Breast epithelium (tissue), 4 donors: ENCODE data around the gene RNF31. TPM values are rescaled to one million over a fixed set of nuclear protein-coding genes. Genes with fewer than 3 reads are reported as not detected.

Source experiments
- DNase-seq, 2 donors: peaks; one replicate each; pipeline ENCODE4 v3.0.0-alpha.2; 2019; ENCODE audit warnings: low spot score in 2 of 2
- H3K27ac ChIP-seq, 2 donors: fragments of 200-600 bp; sonication (generic) in 1 of 2; one replicate each; pipeline ENCODE4 v1.5.1; 2016 to 2019; ENCODE audit warnings: mild to moderate bottlenecking in 1 of 2
- H3K27me3 ChIP-seq, 2 donors: fragments of 200-600 bp; sonication (generic) in 1 of 2; one replicate each; pipeline versions ENCODE4 v1.5.1 to v1.6.0; 2017 to 2019; ENCODE audit warnings: control low read depth in 1 of 2, mild to moderate bottlenecking in 1 of 2
- H3K36me3 ChIP-seq: fragments of 200-600 bp; one replicate; pipeline ENCODE4 v1.5.1; 2019
- H3K4me1 ChIP-seq, 2 donors: fragments of 200-600 bp; sonication (generic); one replicate each; pipeline ENCODE4 v1.5.1; 2016 to 2019; ENCODE audit warnings: control low read depth in 1 of 2
- H3K4me3 ChIP-seq, 3 donors: fragments of 200-600 bp; sonication (generic); 1 replicate in 2 of 3; 2 replicates in 1 of 3; pipeline ENCODE4 v1.5.1; 2016 to 2019; ENCODE audit warnings: mild to moderate bottlenecking in 3 of 3, moderate library complexity in 2 of 3
- H3K9me3 ChIP-seq, 2 donors: fragments of 200-600 bp; sonication (generic) in 1 of 2; one replicate each; pipeline ENCODE4 v1.5.1; 2016 to 2019; ENCODE audit warnings: control low read depth in 1 of 2
- POLR2A ChIP-seq: fragments of 450-650 bp; IDR thresholded peaks from one replicate; pipeline ENCODE4 v1.6.1; 2016; ENCODE audit warnings: antibody characterized with exemption, mild to moderate bottlenecking, moderate library complexity
- POLR2AphosphoS5 ChIP-seq, 3 donors: sonication (generic); formaldehyde crosslinking; IDR thresholded peaks; one replicate each; pipeline ENCODE4 v1.6.1; 2017; ENCODE audit warnings: antibody characterized with exemption in 3 of 3
- intact Hi-C: fragments of 100-400 bp; cut with DNase I; formaldehyde crosslinking; loops from one replicate; pipeline ENCODE4 v1.15.1; 2023; ENCODE audit warnings: low total_unique reads
- total RNA-seq, 3 donors: library from RNA; depleted of rRNA; stranded (reverse); fragments of >200 nt; gene quantifications; one replicate each; pipeline ENCODE4 v1.1.0, GENCODE V29; 2016
- TF ChIP-seq, protein P1 (sequence below), 3 donors: fragments of 450-650 bp; IDR thresholded peaks; one replicate each; pipeline ENCODE4 v1.5.1; 2016 to 2017; ENCODE audit warnings: antibody characterized with exemption in 3 of 3, mild to moderate bottlenecking in 3 of 3, moderate library complexity in 3 of 3

Gene RNF31
- total RNA-seq, 3 donors from 2014 or later = 29.1 to 43.8 (median 41.0) TPM

DNA sequence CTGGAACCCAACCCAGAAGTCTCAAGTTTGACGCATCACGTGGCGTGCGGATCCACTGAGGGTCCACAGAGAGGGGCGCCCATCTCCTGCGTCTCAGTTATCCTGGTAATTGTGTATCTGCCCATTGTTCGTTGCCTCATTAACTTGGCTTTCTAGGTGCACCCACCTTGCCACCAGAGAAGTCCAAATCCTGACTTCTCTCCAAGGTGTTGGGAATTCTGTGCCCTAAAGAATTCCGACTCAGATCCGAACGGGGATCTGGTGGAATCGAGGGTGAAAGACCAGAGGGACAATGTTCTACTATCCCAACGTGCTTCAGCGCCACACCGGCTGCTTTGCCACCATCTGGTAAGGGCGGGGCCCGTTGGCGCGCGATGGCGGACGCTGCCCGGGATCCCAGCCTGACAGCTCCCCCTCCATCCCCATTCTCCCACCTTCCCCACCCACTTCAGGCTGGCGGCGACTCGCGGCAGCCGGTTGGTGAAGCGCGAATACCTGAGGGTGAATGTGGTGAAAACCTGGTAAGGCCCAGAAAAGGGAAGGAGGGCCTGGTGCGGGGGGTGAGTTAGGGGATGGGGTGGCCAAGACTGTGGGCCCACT is 25.1 kb downstream of the RNF31 start:
- Histone ChIP-seq H3K4me3 (peak overlapping the region in 2 of 3 donors; percentile 15 to 19), H3K36me3 (peaks cover 3% of the 10 kb centered on the region), H3K27ac (no peak overlapping the region), H3K9me3 (no peaks in the 10 kb centered on the region), H3K4me1 (no peaks in the 10 kb centered on the region), H3K27me3 (no peaks in the 10 kb centered on the region)
- DNase-seq = no peak
- intact Hi-C loops = no loop called here
- TF ChIP-seq POLR2AphosphoS5 (IDR thresholded peaks at IDR 0.05) (no peak), POLR2A (no peak)
- TF ChIP-seq, protein P1, sequence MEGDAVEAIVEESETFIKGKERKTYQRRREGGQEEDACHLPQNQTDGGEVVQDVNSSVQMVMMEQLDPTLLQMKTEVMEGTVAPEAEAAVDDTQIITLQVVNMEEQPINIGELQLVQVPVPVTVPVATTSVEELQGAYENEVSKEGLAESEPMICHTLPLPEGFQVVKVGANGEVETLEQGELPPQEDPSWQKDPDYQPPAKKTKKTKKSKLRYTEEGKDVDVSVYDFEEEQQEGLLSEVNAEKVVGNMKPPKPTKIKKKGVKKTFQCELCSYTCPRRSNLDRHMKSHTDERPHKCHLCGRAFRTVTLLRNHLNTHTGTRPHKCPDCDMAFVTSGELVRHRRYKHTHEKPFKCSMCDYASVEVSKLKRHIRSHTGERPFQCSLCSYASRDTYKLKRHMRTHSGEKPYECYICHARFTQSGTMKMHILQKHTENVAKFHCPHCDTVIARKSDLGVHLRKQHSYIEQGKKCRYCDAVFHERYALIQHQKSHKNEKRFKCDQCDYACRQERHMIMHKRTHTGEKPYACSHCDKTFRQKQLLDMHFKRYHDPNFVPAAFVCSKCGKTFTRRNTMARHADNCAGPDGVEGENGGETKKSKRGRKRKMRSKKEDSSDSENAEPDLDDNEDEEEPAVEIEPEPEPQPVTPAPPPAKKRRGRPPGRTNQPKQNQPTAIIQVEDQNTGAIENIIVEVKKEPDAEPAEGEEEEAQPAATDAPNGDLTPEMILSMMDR (IDR thresholded peaks at IDR 0.05) = no peak

DNA sequence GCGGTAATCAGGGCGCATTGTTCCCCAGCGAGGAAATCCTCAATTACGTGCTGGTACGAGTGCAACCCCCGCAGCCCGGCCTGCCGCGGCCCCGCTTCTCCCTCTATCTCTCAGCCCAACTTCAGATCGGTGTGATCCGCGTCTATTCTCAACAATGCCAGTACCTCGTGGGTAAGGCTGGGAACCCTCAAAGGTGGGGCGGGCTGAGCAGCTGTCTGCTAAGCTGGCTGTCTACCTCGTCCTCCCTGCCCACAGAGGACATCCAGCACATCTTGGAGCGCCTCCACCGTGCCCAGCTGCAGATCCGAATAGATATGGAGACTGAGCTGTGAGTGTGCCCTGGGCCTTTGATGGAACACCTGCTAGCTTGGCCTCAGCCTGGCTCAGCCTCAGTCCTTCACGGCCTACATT is 25.6 kb downstream of the RNF31 start:
- no peaks in the 10 kb centered on the region for H3K27me3 ChIP-seq
- H3K4me1 ChIP-seq = no peaks in the 10 kb centered on the region
- intact Hi-C loops = no loop called here
- DNase-seq = no peak
- H3K9me3 ChIP-seq = no peaks in the 10 kb centered on the region
- TF ChIP-seq, protein P1 (IDR thresholded peaks at IDR 0.05) = no peak
- TF ChIP-seq POLR2AphosphoS5 (IDR thresholded peaks at IDR 0.05) (no peak), POLR2A (no peak)
- no peak overlapping the region for H3K27ac ChIP-seq
- H3K36me3 ChIP-seq = peaks cover 3% of the 10 kb centered on the region
- H3K4me3 ChIP-seq = no peak overlapping the region

DNA sequence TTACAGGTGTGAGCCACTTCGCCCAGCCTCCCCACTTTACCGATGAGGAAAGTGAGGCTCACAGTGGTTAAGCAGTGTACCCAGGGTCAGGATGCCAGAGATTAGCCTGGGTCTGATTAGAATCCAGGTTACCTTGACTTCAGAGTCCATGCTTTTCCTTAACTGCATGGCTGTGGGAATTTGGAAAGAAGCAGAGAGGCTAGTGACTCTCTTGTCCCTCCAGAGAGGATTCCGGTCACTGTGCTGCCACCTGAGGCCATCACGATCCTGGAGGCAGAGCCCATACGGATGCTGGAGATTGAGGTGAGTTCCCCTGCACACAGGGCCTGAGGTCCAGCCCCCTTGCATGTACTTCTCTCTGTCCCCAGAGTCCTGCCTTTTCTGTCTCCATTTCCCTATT is 29.3 kb downstream of the RNF31 start:
- intact Hi-C loops = no loop called here
- H3K4me3 ChIP-seq = no peak overlapping the region
- no peak for DNase-seq
- no peaks in the 10 kb centered on the region for H3K27me3 ChIP-seq
- no peak overlapping the region for H3K27ac ChIP-seq
- peaks cover 3% of the 10 kb centered on the region for H3K36me3 ChIP-seq
- H3K4me1 ChIP-seq = no peaks in the 10 kb centered on the region
- no peaks in the 10 kb centered on the region for H3K9me3 ChIP-seq
- no peak for TF ChIP-seq POLR2AphosphoS5 (IDR thresholded peaks at IDR 0.05)
- TF ChIP-seq, protein P1 (IDR thresholded peaks at IDR 0.05) = no peak
- no peak for TF ChIP-seq POLR2A

DNA sequence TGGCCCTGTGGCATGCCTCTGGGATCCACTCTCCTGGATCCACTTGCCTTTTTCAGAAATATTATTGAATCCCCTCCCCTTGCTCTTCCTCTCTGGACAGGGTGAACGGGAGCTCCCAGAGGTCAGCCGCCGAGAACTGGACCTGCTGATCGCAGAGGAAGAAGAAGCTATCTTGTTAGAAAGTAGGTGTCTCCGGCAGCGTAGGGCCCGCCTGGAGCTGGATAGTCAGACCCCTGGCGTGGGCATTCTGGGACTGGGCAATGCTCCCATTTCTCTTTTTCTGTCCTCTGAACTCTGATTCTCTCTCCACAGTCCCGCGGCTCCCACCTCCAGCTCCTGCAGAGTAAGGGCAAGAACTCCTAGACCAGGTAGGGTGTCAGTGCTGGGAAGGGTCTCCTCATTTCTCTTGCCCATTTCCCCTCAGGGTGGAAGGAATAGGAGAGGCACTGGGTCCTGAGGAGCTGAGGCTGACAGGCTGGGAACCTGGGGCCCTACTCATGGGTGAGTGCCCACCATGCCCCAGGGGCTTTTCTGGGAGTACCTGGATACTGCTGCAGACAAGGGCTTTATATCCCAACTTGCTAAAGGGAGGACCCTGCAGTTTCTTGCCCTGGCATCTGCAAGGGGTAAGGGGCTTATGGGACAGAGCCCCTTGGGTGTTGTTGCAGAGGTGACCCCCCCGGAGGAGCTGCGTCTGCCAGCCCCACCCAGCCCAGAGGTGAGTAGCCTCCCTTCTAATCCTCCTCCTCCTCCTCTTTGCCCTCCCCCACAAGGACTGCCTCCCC is 29.9 kb downstream of the RNF31 start:
- H3K4me1 ChIP-seq = no peaks in the 10 kb centered on the region
- H3K4me3 ChIP-seq = no peak overlapping the region
- no peak for TF ChIP-seq POLR2A
- TF ChIP-seq, protein P1 (IDR thresholded peaks at IDR 0.05) = no peak
- H3K27me3 ChIP-seq = no peaks in the 10 kb centered on the region
- H3K36me3 ChIP-seq = peaks cover 3% of the 10 kb centered on the region
- H3K27ac ChIP-seq = no peak overlapping the region
- intact Hi-C loops = no loop called here
- no peak for DNase-seq
- H3K9me3 ChIP-seq = no peaks in the 10 kb centered on the region

DNA sequence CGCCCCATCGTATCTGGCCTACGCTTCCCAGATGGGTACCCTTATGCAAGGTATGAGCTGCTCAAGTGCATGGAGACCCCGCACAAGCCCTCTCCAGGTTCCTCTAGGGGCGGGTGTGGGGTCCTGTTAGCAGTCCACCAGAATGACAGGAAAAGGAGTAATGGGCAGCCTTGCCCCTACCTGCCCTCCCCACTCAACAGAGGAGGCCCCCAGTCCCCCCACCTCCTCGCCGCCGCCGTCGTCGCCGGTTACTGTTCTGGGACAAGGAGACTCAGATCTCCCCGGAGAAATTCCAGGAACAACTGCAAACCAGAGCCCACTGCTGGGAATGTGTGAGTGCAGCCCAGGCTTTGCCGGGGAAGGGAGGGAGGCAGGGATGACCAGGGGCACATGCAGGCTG is 30.6 kb downstream of the RNF31 start:
- H3K4me1 ChIP-seq = no peaks in the 10 kb centered on the region
- H3K27ac ChIP-seq = no peak overlapping the region
- intact Hi-C loops = no loop called here
- H3K9me3 ChIP-seq = no peaks in the 10 kb centered on the region
- H3K36me3 ChIP-seq = peaks cover 3% of the 10 kb centered on the region
- H3K27me3 ChIP-seq = no peaks in the 10 kb centered on the region
- DNase-seq = no peak
- H3K4me3 ChIP-seq = no peak overlapping the region
- no peak for TF ChIP-seq POLR2A
- no peak for TF ChIP-seq POLR2AphosphoS5 (IDR thresholded peaks at IDR 0.05)
- TF ChIP-seq, protein P1 (IDR thresholded peaks at IDR 0.05) = no peak
